Hepatocyte (in vitro differentiated cells): ENCODE data around the gene LRRIQ1.

Source experiments
- CTCF ChIP-seq: fragments of 200-600 bp; sonication (generic); IDR thresholded peaks from 2 replicates; pipeline ENCODE4 v1.5.1; 2016; ENCODE audit warnings: antibody characterized with exemption, mild to moderate bottlenecking; ENCODE audit not compliant: poor library complexity
- EZH2 ChIP-seq: fragments of 200-600 bp; sonication (generic); IDR thresholded peaks from 2 replicates; pipeline ENCODE4 v1.6.1; 2016; ENCODE audit warnings: antibody characterized with exemption, mild to moderate bottlenecking, borderline replicate concordance
- EZH2phosphoT487 ChIP-seq: fragments of 200-600 bp; sonication (generic); IDR thresholded peaks from one replicate; pipeline ENCODE4 v1.6.1; 2018; ENCODE audit warnings: antibody characterized with exemption, mild to moderate bottlenecking, low read depth, moderate library complexity; ENCODE audit not compliant: unreplicated experiment, severe bottlenecking

GRCh38 chr12:85000729-85001128 lies 35.4 kb upstream of the LRRIQ1 start:
- TF ChIP-seq EZH2phosphoT487 (no peak), CTCF (no peak), EZH2 (no peak)
